ENCODE data around the gene TNFRSF4. TPM values are rescaled to one million over a fixed set of nuclear protein-coding genes. Genes with fewer than 3 reads are reported as not detected.
A peak's percentile ranks its signal among the peaks of the same experiment; 100 is the strongest.
"Not testable (repeated sequence)": the region's sequence is repeated elsewhere in the genome, so short reads cannot be mapped to it uniquely, and the experiment has no call there.

Gene TNFRSF4
- total and polyA plus RNA-seq, 4 experiments from 2014 or later: 13.5 to 75.1 (median 39.3) TPM

DNA sequence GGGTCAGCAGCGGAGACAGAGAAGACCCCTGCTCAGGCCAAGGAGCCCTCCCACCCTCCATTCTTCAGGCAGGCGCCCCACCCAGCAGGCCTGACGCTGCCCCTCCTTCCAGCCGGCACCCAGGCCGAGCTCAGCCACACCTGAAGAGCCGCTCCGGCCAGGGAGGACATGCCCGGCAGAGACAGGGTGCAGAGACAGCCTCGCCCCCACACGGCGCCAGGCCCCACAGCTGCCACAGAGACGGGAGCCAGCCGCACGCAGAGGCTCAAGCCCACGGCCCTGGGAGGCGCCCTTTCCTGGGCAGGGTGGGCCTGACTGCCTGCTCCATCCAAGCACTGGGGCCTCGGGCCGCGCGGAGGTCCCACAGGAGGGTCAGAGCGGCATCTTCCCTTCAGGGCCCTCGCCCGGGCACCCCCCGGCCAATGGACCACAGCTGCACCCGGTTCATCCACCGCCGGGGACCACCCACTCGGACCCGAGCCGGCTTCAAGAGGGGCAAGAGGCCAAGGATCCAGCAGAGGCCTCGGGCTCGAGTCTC is 35.1 kb downstream of the TNFRSF4 start:
- Histone ChIP-seq H3K36me3 (ENCODE audit: insufficient read depth, low read length) (no peaks in the 10 kb centered on the region), H3K27ac (ENCODE audit: low read depth, low read length) (no peak overlapping the region), H3K4me1 (ENCODE audit: insufficient read depth, low read length) (peaks cover 8% of the 10 kb centered on the region), H3K27me3 (ENCODE audit: insufficient read depth, low read length) (no peaks in the 10 kb centered on the region), H3K9me3 (ENCODE audit: control insufficient read depth in 1 of 2, low read length in 2 of 2) (no peaks in the 10 kb centered on the region), H3K4me3 (ENCODE audit: low read length in 2 of 2) (no peak overlapping the region)
- Mint-ChIP-seq H3K27ac (no peak overlapping the region), H3K27me3 (peaks cover 6 to 8% of the 10 kb centered on the region in 2 donors), H3K4me3 (no peak overlapping the region), H3K9me3 (peaks cover 0 to 2% (median 0%) of the 10 kb centered on the region in 8 donors), H3K4me1 (peaks cover 2 to 28% (median 8%) of the 10 kb centered on the region in 4 donors), H3K36me3 (no peaks in the 10 kb centered on the region)
- intact Hi-C loops (cut with micrococcal nuclease): no loop called here
- CTCF ChIA-PET (ENCODE audit: partially characterized antibody): no interaction called here
- no peak for DNase-seq
- POLR2A ChIA-PET (ENCODE audit: partially characterized antibody): interaction anchor here (1.6 kb wide), 1 partner anchor 21 kb away, joined by 4 read pairs; no protein-coding TSS in a partner anchor

DNA sequence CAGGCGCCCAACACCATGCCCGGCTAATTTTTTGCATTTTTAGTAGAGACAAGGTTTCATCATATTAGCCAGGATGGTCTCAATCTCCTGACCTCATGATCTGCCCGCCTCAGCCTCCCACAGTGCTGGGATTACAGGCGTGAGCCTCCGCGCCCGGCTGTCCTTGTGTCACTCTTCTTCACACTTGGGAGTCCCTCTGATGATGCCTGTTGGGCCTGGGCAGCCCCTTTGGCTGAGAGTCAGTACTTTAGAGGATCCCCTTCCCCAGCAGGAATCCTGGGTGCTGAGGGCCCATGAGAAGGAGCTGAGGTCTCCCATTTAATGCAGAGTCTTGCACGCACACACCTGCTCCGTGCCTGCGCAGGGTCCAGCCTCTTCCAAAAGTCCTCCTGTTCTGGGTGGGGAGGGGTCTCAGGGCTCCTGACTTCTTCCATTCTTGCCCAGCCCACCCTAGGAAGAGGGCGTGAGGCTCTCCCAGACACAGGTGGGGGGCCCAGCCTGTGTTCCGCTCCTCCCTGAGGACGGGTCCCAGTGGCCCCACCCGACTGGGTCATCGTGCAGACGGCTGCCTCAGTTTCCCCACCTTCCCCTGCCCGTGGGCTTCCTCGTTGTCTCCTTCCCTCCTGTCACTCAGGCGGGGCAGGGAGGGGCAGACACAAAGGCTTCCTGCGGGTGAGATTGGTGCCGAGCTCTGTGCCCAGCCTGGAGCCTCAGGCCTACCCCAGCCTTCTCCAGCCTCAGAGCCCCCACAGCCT is 36.3 kb downstream of the TNFRSF4 start:
- no peaks in the 10 kb centered on the region for H3K27me3 ChIP-seq (ENCODE audit: insufficient read depth, low read length)
- H3K4me1 ChIP-seq (ENCODE audit: insufficient read depth, low read length): peaks cover 19% of the 10 kb centered on the region
- no peak for DNase-seq
- Mint-ChIP-seq H3K9me3 (no peaks in the 10 kb centered on the region), H3K27me3 (peaks cover 5 to 8% of the 10 kb centered on the region in 2 donors), H3K36me3 (no peaks in the 10 kb centered on the region), H3K4me3 (no peak overlapping the region), H3K4me1 (peaks cover 2 to 30% (median 8%) of the 10 kb centered on the region in 4 donors), H3K27ac (no peak overlapping the region)
- ChIA-PET POLR2A (ENCODE audit: partially characterized antibody) (interaction anchor here (1.6 kb wide), 1 partner anchor 20 kb away, joined by 4 read pairs; no protein-coding TSS in a partner anchor), CTCF (ENCODE audit: partially characterized antibody) (no interaction called here)
- no peaks in the 10 kb centered on the region for H3K36me3 ChIP-seq (ENCODE audit: insufficient read depth, low read length)
- intact Hi-C loops (cut with micrococcal nuclease): no loop called here
- no peak overlapping the region for H3K27ac ChIP-seq (ENCODE audit: low read depth, low read length)
- no peaks in the 10 kb centered on the region for H3K9me3 ChIP-seq (ENCODE audit: control insufficient read depth in 1 of 2, low read length in 2 of 2)
- H3K4me3 ChIP-seq (ENCODE audit: low read length in 2 of 2): no peak overlapping the region

DNA sequence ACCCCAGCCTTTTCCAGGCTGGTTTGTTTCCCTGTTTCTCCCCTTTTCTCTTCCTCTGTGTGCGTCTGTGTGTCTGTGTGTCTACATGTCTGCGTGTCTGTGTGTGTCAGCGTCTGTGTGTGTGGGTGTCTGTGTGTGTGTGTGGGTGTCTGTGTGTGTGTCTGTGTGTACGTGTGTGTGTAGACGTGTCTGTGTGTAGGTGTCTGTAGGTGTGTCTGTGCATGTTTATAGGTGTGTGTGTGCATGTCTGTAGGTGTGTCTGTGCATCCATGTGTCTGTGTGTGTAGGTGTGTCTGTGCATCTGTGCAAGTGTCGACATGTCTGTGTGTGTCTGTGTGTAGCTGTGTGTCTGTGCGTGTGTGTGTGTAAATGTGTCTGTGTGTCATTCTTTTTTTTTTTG is 37.0 kb downstream of the TNFRSF4 start:
- peaks cover 2 to 8% of the 10 kb centered on the region in 2 donors for H3K27me3 Mint-ChIP-seq
- peaks cover 2 to 30% (median 12%) of the 10 kb centered on the region in 4 donors for H3K4me1 Mint-ChIP-seq
- POLR2A ChIA-PET (ENCODE audit: partially characterized antibody): no interaction called here
- CTCF ChIA-PET (ENCODE audit: partially characterized antibody): no interaction called here
- no peak overlapping the region for H3K4me3 Mint-ChIP-seq
- no peaks in the 10 kb centered on the region for H3K36me3 ChIP-seq (ENCODE audit: insufficient read depth, low read length)
- peaks cover 0 to 2% (median 0%) of the 10 kb centered on the region in 8 donors for H3K9me3 Mint-ChIP-seq
- no peak for DNase-seq
- no peaks in the 10 kb centered on the region for H3K9me3 ChIP-seq (ENCODE audit: control insufficient read depth in 1 of 2, low read length in 2 of 2)
- no peaks in the 10 kb centered on the region for H3K36me3 Mint-ChIP-seq
- no peak overlapping the region for H3K4me3 ChIP-seq (ENCODE audit: low read length in 2 of 2)
- H3K27ac Mint-ChIP-seq: peak overlapping the region in 3 of 7 donors; percentile 7 to 87 (median 77)
- H3K27me3 ChIP-seq (ENCODE audit: insufficient read depth, low read length): no peaks in the 10 kb centered on the region
- no peak overlapping the region for H3K27ac ChIP-seq (ENCODE audit: low read depth, low read length)
- H3K4me1 ChIP-seq (ENCODE audit: insufficient read depth, low read length): peaks cover 24% of the 10 kb centered on the region
- intact Hi-C loops (cut with micrococcal nuclease): no loop called here

DNA sequence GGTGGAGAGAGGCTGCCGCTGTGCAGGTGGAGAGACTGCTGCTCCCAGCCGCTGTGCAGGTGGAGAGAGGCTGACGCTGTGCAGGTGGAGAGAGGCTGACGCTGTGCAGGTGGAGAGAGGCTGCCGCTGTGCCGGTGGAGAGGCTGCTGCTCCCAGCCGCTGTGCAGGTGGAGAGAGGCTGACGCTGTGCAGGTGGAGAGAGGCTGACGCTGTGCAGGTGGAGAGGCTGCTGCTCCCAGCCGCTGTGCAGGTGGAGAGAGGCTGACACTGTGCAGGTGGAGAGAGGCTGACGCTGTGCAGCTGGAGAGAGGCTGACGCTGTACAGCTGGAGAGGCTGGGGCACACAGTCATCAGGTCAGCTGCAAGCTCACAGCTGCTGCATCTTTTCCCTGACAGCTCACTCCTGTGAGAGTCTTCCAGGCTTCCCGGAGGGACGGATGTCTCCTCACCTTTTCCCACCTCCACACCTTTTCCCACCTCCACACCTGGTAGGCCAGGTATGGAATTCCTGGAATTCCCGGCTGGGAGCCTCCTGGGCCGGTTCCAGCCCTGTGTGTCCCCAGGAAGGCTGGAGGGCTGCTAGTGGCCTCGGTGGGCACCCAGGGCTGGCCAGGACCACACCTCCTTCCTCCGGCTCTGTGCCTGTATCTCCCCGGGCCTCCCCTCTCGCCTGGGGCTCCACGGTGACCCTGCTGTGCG is 37.7 kb downstream of the TNFRSF4 start:
- H3K9me3 Mint-ChIP-seq; H3K9me3 ChIP-seq (ENCODE audit: control insufficient read depth in 1 of 2, low read length in 2 of 2); H3K36me3 Mint-ChIP-seq; H3K36me3 ChIP-seq (ENCODE audit: insufficient read depth, low read length); CTCF ChIA-PET (ENCODE audit: partially characterized antibody); H3K27ac ChIP-seq (ENCODE audit: low read depth, low read length); H3K27me3 ChIP-seq (ENCODE audit: insufficient read depth, low read length); H3K27me3 Mint-ChIP-seq; POLR2A ChIA-PET (ENCODE audit: partially characterized antibody); DNase-seq; H3K27ac Mint-ChIP-seq; H3K4me3 ChIP-seq (ENCODE audit: low read length in 2 of 2); intact Hi-C loops (cut with micrococcal nuclease): not testable (repeated sequence)
- Mint-ChIP-seq H3K4me1 (peaks cover 2 to 32% (median 12%) of the 10 kb centered on the region in 4 donors), H3K4me3 (peak overlapping the region in 1 of 8 donors; percentile 8)
- peaks cover 31% of the 10 kb centered on the region for H3K4me1 ChIP-seq (ENCODE audit: insufficient read depth, low read length)

DNA sequence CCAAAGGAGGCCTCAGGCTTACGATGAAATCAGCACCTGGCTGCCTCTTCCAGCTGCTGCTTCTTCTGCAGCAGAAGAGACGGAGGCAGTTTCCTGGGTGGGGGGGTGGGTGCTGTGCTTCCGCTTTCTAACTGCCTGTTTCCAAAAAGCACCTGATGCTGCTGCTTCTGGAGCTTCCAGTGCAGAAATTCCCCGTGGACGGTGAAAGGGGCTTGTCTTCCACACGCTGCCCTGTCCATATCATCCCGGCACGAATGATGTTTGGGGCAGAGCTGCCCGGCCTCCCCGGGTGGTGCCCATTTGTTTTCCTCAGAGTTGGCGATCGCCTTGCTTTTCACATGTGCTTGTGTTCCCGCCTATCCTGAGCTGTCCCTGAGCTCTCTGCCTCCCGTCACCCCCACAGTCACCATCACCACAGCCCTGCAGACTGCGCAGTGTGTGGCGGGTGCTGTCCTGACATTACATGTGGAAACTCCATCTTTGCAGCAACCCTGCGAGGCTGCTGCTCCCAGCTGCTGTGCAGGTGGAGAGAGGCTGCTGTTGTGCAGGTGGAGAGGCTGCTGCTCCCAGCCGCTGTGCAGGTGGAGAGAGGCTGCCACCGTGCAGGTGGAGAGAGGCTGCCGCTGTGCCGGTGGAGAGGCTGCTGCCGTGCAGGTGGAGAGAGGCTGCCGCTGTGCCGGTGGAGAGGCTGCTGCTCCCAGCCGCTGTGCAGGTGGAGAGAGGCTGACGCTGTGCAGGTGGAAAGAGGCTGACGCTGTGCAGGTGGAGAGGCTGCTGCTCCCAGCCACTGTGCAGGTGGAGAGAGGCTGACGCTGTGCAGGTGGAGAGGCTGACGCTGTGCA is 38.5 kb downstream of the TNFRSF4 start:
- ChIA-PET CTCF (ENCODE audit: partially characterized antibody) (interaction anchor here (1.6 kb wide), 1 partner anchor 53 kb away, joined by 7 read pairs; no protein-coding TSS in a partner anchor), POLR2A (ENCODE audit: partially characterized antibody) (no interaction called here)
- H3K4me3 ChIP-seq (ENCODE audit: low read length in 2 of 2): no peak overlapping the region
- Mint-ChIP-seq H3K4me3 (no peak overlapping the region), H3K9me3 (peaks cover 0 to 2% (median 0%) of the 10 kb centered on the region in 8 donors), H3K27me3 (peaks cover 0 to 3% of the 10 kb centered on the region in 2 donors), H3K27ac (peak overlapping the region in 3 of 7 donors; percentile 12 to 59 (median 52)), H3K36me3 (no peaks in the 10 kb centered on the region), H3K4me1 (peaks cover 2 to 32% (median 10%) of the 10 kb centered on the region in 4 donors)
- H3K36me3 ChIP-seq (ENCODE audit: insufficient read depth, low read length): no peaks in the 10 kb centered on the region
- intact Hi-C loops (cut with micrococcal nuclease): no loop called here
- no peak overlapping the region for H3K27ac ChIP-seq (ENCODE audit: low read depth, low read length)
- H3K9me3 ChIP-seq (ENCODE audit: control insufficient read depth in 1 of 2, low read length in 2 of 2): no peaks in the 10 kb centered on the region
- no peak for DNase-seq
- H3K4me1 ChIP-seq (ENCODE audit: insufficient read depth, low read length): peaks cover 39% of the 10 kb centered on the region
- no peaks in the 10 kb centered on the region for H3K27me3 ChIP-seq (ENCODE audit: insufficient read depth, low read length)

DNA sequence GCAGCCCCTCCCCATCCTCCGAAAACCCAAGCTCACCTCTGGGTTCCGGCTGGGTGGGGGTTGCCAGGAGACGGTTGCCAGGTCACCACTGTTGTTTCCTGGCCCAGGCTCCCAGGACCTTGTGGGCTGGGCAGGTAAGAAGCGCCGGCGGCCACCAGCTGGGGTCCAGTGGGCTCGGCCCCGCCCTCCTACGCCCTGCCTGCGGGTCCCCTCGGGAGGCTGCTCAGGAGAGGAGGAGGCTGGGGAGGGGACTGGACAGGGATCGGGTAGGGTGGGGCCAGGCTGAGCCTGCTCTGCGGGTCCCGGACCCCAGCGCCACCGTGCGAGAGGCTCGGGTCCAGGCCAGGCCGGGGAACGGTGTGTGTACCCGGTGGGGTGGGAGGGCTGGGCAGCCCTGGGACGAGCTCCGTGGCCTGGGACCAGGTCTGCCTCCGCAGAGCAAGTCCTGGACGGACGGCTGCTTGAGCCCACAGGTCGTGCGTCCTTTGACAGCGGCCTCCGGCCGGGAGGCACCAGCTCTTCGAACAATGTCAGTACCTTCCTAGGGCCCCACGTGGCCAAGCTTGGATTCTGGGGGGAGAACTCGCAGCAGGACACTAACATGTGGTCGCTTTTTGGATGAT is 40.0 kb downstream of the TNFRSF4 start, which contains the start of gene TTLL10:
TSS of gene TTLL10 (plus strand) at position 88 of the 623 bp plus-strand sequence. CDS start 5,336 bp downstream, outside the sequence.
- Mint-ChIP-seq H3K4me1 (peaks cover 7 to 37% (median 13%) of the 10 kb centered on the region in 4 donors), H3K4me3 (peak within 1 kb of the TSS; percentile 4 to 48 (median 38)), H3K27ac (peak within 1 kb of the TSS in 5 of 7 donors; percentile 46 to 86 (median 73)), H3K27me3 (peaks cover 2 to 8% of the 10 kb centered on the region in 2 donors), H3K9me3 (peaks cover 0 to 2% (median 0%) of the 10 kb centered on the region in 8 donors), H3K36me3 (no peaks in the 10 kb centered on the region)
- no peak within 1 kb of the TSS for H3K4me3 ChIP-seq (ENCODE audit: low read length in 2 of 2)
- peaks cover 47% of the 10 kb centered on the region for H3K4me1 ChIP-seq (ENCODE audit: insufficient read depth, low read length)
- CTCF ChIA-PET (ENCODE audit: partially characterized antibody): interaction anchor here (1.6 kb wide), 1 partner anchor 51 kb away, joined by 7 read pairs; no protein-coding TSS in a partner anchor
- H3K27ac ChIP-seq (ENCODE audit: low read depth, low read length): peak within 1 kb of the TSS; percentile 43
- DNase-seq: peak; percentile 67 to 81 (median 71)
- H3K27me3 ChIP-seq (ENCODE audit: insufficient read depth, low read length): no peaks in the 10 kb centered on the region
- H3K9me3 ChIP-seq (ENCODE audit: control insufficient read depth in 1 of 2, low read length in 2 of 2): no peaks in the 10 kb centered on the region
- POLR2A ChIA-PET (ENCODE audit: partially characterized antibody): interaction anchor here (1.0 kb wide), 1 partner anchor 205 kb away, joined by 4 read pairs; no protein-coding TSS in a partner anchor
- intact Hi-C loops (cut with micrococcal nuclease): no loop called here
- no peaks in the 10 kb centered on the region for H3K36me3 ChIP-seq (ENCODE audit: insufficient read depth, low read length)

Data from CD4-positive, alpha-beta memory T cell (primary cell).